CD14-positive monocyte (primary cell): ENCODE data around the gene S1PR2. TPM values are rescaled to one million over a fixed set of nuclear protein-coding genes. Genes with fewer than 3 reads are reported as not detected.

Source experiments
- DNase-seq, 3 donors: peaks; one replicate each; pipeline ENCODE4 v3.0.0-alpha.2; 2011 to 2022
- H2AFZ ChIP-seq: 2 replicates; pipeline ENCODE4 v1.6.0; 2012; ENCODE audit warnings: mild to moderate bottlenecking, low read depth, low read length, inconsistent platforms; ENCODE audit not compliant: insufficient read depth, poor library complexity, severe bottlenecking
- H3K27ac ChIP-seq, 2 donors: 1 replicate in 1 of 2; 2 replicates in 1 of 2; pipeline ENCODE4 v1.5.1; 2012 to 2013; ENCODE audit warnings: low read length in 2 of 2, control low read depth in 1 of 2, inconsistent platforms in 1 of 2, low read depth in 1 of 2, mild to moderate bottlenecking in 1 of 2
- H3K27me3 ChIP-seq, 2 donors: one replicate each; pipeline versions ENCODE4 v1.6.0 to v1.6.1; 2011 to 2013; ENCODE audit warnings: low read length in 2 of 2; ENCODE audit not compliant: control insufficient read depth in 2 of 2, insufficient read depth in 2 of 2
- H3K36me3 ChIP-seq, 2 donors: replicated peaks in 1 of 2; 1 replicate in 1 of 2; 2 replicates in 1 of 2; pipeline versions ENCODE4 v1.5.1 to v1.6.1; 2012 to 2013; ENCODE audit warnings: low read length in 2 of 2, control low read depth in 1 of 2, inconsistent platforms in 1 of 2, mild to moderate bottlenecking in 1 of 2; ENCODE audit not compliant: insufficient read depth in 2 of 2, control insufficient read depth in 1 of 2
- H3K4me1 ChIP-seq, 2 donors: 1 replicate in 1 of 2; 2 replicates in 1 of 2; pipeline versions ENCODE4 v1.5.1 to v1.6.1; 2012 to 2013; ENCODE audit warnings: low read length in 2 of 2, control low read depth in 1 of 2, inconsistent platforms in 1 of 2, mild to moderate bottlenecking in 1 of 2, moderate library complexity in 1 of 2; ENCODE audit not compliant: insufficient read depth in 2 of 2, control insufficient read depth in 1 of 2
- H3K4me2 ChIP-seq: replicated peaks from 2 replicates; pipeline ENCODE3; 2012; ENCODE audit warnings: low read length, moderate library complexity, mild to moderate bottlenecking; ENCODE audit not compliant: poor library complexity, severe bottlenecking; ENCODE audit errors: extremely low read depth
- H3K4me3 ChIP-seq, 3 experiments: fragments of 200-600 bp in 1 of 3; sonication (generic) in 1 of 3; replicated peaks in 1 of 3; 1 replicate in 2 of 3; 2 replicates in 1 of 3; pipeline ENCODE4 v1.5.1; 2011 to 2013; ENCODE audit warnings: low read length in 3 of 3, mild to moderate bottlenecking in 3 of 3, control low read depth in 2 of 3, low read depth in 2 of 3, inconsistent platforms in 1 of 3, moderate library complexity in 1 of 3
- H3K79me2 ChIP-seq: 2 replicates; pipeline ENCODE4 v1.6.0; 2012; ENCODE audit warnings: mild to moderate bottlenecking, control low read depth, inconsistent platforms, low read length, moderate library complexity; ENCODE audit not compliant: insufficient read depth
- H3K9ac ChIP-seq: 2 replicates; pipeline ENCODE4 v1.6.0; 2017; ENCODE audit warnings: low read length, mild to moderate bottlenecking; ENCODE audit not compliant: insufficient read depth, poor library complexity, severe bottlenecking
- H3K9me3 ChIP-seq, 2 donors: replicated peaks in 1 of 2; 1 replicate in 1 of 2; 2 replicates in 1 of 2; pipeline versions ENCODE4 v1.5.1 to v1.6.1; 2012 to 2013; ENCODE audit warnings: low read length in 2 of 2, control low read depth in 1 of 2; ENCODE audit not compliant: control insufficient read depth in 1 of 2, insufficient read depth in 1 of 2
- H4K20me1 ChIP-seq: 2 replicates; pipeline ENCODE4 v1.6.0; 2012; ENCODE audit warnings: mild to moderate bottlenecking, low read length, control low read depth, moderate library complexity; ENCODE audit not compliant: insufficient read depth
- H3K27ac Mint-ChIP-seq, 7 donors: one replicate each; pipeline ENCODE4 v1.8.0; 2020; ENCODE audit warnings: mild to moderate bottlenecking in 7 of 7, mixed read lengths in 7 of 7, moderate library complexity in 6 of 7, inconsistent platforms in 2 of 7
- H3K27me3 Mint-ChIP-seq, 3 donors: one replicate each; pipeline ENCODE4 v1.8.0; 2021 to 2022; ENCODE audit warnings: low read depth in 3 of 3, mild to moderate bottlenecking in 3 of 3, mixed read lengths in 3 of 3, moderate library complexity in 3 of 3, inconsistent platforms in 1 of 3
- H3K36me3 Mint-ChIP-seq, 2 donors: one replicate each; pipeline ENCODE4 v1.8.0; 2020; ENCODE audit warnings: mixed read lengths in 2 of 2, inconsistent platforms in 1 of 2, mild to moderate bottlenecking in 1 of 2
- H3K4me1 Mint-ChIP-seq: one replicate; pipeline ENCODE4 v1.8.0; 2020; ENCODE audit warnings: mild to moderate bottlenecking, mixed read lengths
- H3K4me3 Mint-ChIP-seq, 2 donors: one replicate each; pipeline ENCODE4 v1.8.0; 2020; ENCODE audit warnings: mild to moderate bottlenecking in 2 of 2, mixed read lengths in 2 of 2, moderate library complexity in 1 of 2
- H3K9me3 Mint-ChIP-seq, 7 donors: one replicate each; pipeline ENCODE4 v1.8.0; 2020 to 2022; ENCODE audit warnings: mixed read lengths in 7 of 7, mild to moderate bottlenecking in 6 of 7, moderate library complexity in 6 of 7, inconsistent platforms in 2 of 7
- CTCF ChIP-seq: fragments of 200-600 bp; IDR thresholded peaks from one replicate; pipeline ENCODE4 v1.8.0; 2022; ENCODE audit warnings: antibody characterized with exemption, mild to moderate bottlenecking
- WGBS: methylation state at CpG from one replicate; pipeline ENCODE4 v1.1.5; 2013; ENCODE audit warnings: missing lambda C conversion rate; ENCODE audit not compliant: insufficient coverage; 5-methylcytosine and 5-hydroxymethylcytosine counted together
- intact Hi-C, 2 donors: fragments of 100-400 bp; cut with micrococcal nuclease; formaldehyde crosslinking; loops; one replicate each; pipeline versions ENCODE4 v1.15.0 to v1.15.1; 2023
- polyA plus RNA-seq, 3 donors: library from polyadenylated mRNA; depleted of rRNA in 1 of 3; unstranded in 2 of 3; stranded (reverse) in 1 of 3; fragments of 300-500 nt in 2 of 3; fragments of >200 nt in 1 of 3; fragmentation: Illumina TruSeq in 2 of 3; gene quantifications; 1 replicate in 2 of 3; 2 replicates in 1 of 3; pipeline ENCODE4 v1.2.3, GENCODE V29; 2012 to 2021

The S1PR2 gene
- polyA plus RNA-seq, 3 donors, result 0.40 to 2.0 (median 0.55) TPM

- no peak for DNase-seq
- Histone ChIP-seq H3K9ac (no peak overlapping the region), H3K36me3 (no peaks in the 10 kb centered on the region), H3K4me2 (no peak overlapping the region), H3K4me3 (no peak overlapping the region), H4K20me1 (no peaks in the 10 kb centered on the region), H3K27ac (no peak overlapping the region), H3K79me2 (no peaks in the 10 kb centered on the region), H3K27me3 (no peaks in the 10 kb centered on the region), H3K9me3 (no peaks in the 10 kb centered on the region), H2AFZ (no peak overlapping the region), H3K4me1 (peaks cover under 1 to 14% of the 10 kb centered on the region in 2 donors)
- Mint-ChIP-seq H3K4me3 (no peak overlapping the region), H3K27me3 (peaks cover 3 to 7% (median 3%) of the 10 kb centered on the region in 3 donors), H3K27ac (no peak overlapping the region), H3K36me3 (no peaks in the 10 kb centered on the region), H3K9me3 (no peaks in the 10 kb centered on the region), H3K4me1 (peaks cover 9% of the 10 kb centered on the region)
- TF ChIP-seq CTCF, result no peak
- 96% methylated on average over 3 of the region's 9 CpGs for WGBS
- intact Hi-C loops, result no loop called here
Observed at GRCh38 chr19:10217085-10217484, 14.0 kb downstream of the S1PR2 start.

- Histone ChIP-seq H3K4me3 (no peak overlapping the region), H3K9ac (no peak overlapping the region), H3K4me2 (no peak overlapping the region), H3K27me3 (no peaks in the 10 kb centered on the region), H4K20me1 (no peaks in the 10 kb centered on the region), H3K79me2 (no peaks in the 10 kb centered on the region), H3K36me3 (no peaks in the 10 kb centered on the region), H3K27ac (no peak overlapping the region), H3K9me3 (no peaks in the 10 kb centered on the region), H2AFZ (no peak overlapping the region), H3K4me1 (peaks cover 22 to 25% of the 10 kb centered on the region in 2 donors)
- intact Hi-C loops, result no loop called here
- Mint-ChIP-seq H3K4me3 (no peak overlapping the region), H3K36me3 (no peaks in the 10 kb centered on the region), H3K27ac (no peak overlapping the region), H3K4me1 (peaks cover 20% of the 10 kb centered on the region), H3K9me3 (no peaks in the 10 kb centered on the region), H3K27me3 (peaks cover 0 to 5% (median 1%) of the 10 kb centered on the region in 3 donors)
- TF ChIP-seq CTCF, result no peak
- no peak for DNase-seq
- 100% methylated on average over 1 of the region's 5 CpGs for WGBS
Observed at GRCh38 chr19:10214784-10215183, 16.3 kb downstream of the S1PR2 start.
